RPMI7951 (cell line): ENCODE results near the gene STAT5B. TPM values are rescaled to one million over a fixed set of nuclear protein-coding genes. Genes with fewer than 3 reads are reported as not detected.
A peak's percentile ranks its signal among the peaks of the same experiment; 100 is the strongest.
"Not testable (repeated sequence)": the region's sequence is repeated elsewhere in the genome, so short reads cannot be mapped to it uniquely, and the experiment has no call there.

Experiments
- DNase-seq: peaks from one replicate; pipeline ENCODE4 v3.0.0-alpha.2; 2012; ENCODE audit warnings: low read depth
- total RNA-seq: library from RNA; depleted of rRNA; stranded (reverse); fragments of >200 nt; shearing (Covaris generic); gene quantifications from 2 replicates; pipeline ENCODE4 v1.2.3, GENCODE V29; 2014; rRNA removed

The STAT5B gene
- 11.2 and 12.6 TPM in 2 replicates for total RNA-seq

- DNase-seq = peak; percentile 66
Observed at GRCh38 chr17:42276359-42276608, at the start of gene STAT5B. Gene STAT5B (minus strand): TSS chr17:42276391. CDS start chr17:42232127, 44,264 bp downstream.

- DNase-seq = peak; percentile 92
Observed at GRCh38 chr17:42325026-42325425, 48.8 kb upstream of the STAT5B start.

- no peak for DNase-seq
Observed at GRCh38 chr17:42323268-42323773, 47.1 kb upstream of the STAT5B start.

- DNase-seq = peak; percentile 84
Observed at GRCh38 chr17:42322382-42323267, 46.4 kb upstream of the STAT5B start.

GRCh38 chr17:42321555-42321954, 45.4 kb upstream of the STAT5B start:
- no peak for DNase-seq

- not testable (repeated sequence) for DNase-seq
Observed at GRCh38 chr17:42317967-42318366, 41.8 kb upstream of the STAT5B start.

- DNase-seq = no peak
Observed at GRCh38 chr17:42317266-42317845, 41.2 kb upstream of the STAT5B start.

- no peak for DNase-seq
Observed at GRCh38 chr17:42316755-42317154, 40.6 kb upstream of the STAT5B start.

- no peak for DNase-seq
Observed at GRCh38 chr17:42315402-42316156, 39.4 kb upstream of the STAT5B start.

- no peak for DNase-seq
Observed at GRCh38 chr17:42313773-42314566, 37.8 kb upstream of the STAT5B start.

GRCh38 chr17:42313389-42313772, 37.2 kb upstream of the STAT5B start:
- DNase-seq = no peak

GRCh38 chr17:42312285-42313130, 36.3 kb upstream of the STAT5B start:
- peak; percentile 66 for DNase-seq

GRCh38 chr17:42312035-42312284, 35.8 kb upstream of the STAT5B start:
- DNase-seq = no peak

- DNase-seq = no peak
Observed at GRCh38 chr17:42311240-42312034, 35.2 kb upstream of the STAT5B start.

- DNase-seq = no peak
Observed at GRCh38 chr17:42310787-42311215, 34.6 kb upstream of the STAT5B start.

GRCh38 chr17:42309986-42310786, 34.0 kb upstream of the STAT5B start:
- DNase-seq = no peak

GRCh38 chr17:42309142-42309541, 33.0 kb upstream of the STAT5B start:
- DNase-seq = no peak

GRCh38 chr17:42308446-42308845, 32.3 kb upstream of the STAT5B start:
- DNase-seq = no peak

GRCh38 chr17:42307362-42307927, 31.3 kb upstream of the STAT5B start:
- DNase-seq = no peak
